NK-92 (cell line): ENCODE measurements around the gene VPS8.
"Not testable (repeated sequence)": the region's sequence is repeated elsewhere in the genome, so short reads cannot be mapped to it uniquely, and the experiment has no call there.

ENCODE experiments used
- DNase-seq: peaks from one replicate; lab custom pipeline; 2025; ENCODE audit not compliant: unreplicated experiment; lab: John Stamatoyannopoulos, UW

Gene VPS8

GRCh38 chr3:184850201-184850600 lies 38.2 kb downstream of the VPS8 start:
- no peak for DNase-seq

GRCh38 chr3:184857099-184857498 lies 45.1 kb downstream of the VPS8 start:
- DNase-seq = no peak

GRCh38 chr3:184864000-184864399 lies 52.0 kb downstream of the VPS8 start:
- DNase-seq = no peak

GRCh38 chr3:184868477-184868876 lies 56.5 kb downstream of the VPS8 start:
- DNase-seq = no peak

GRCh38 chr3:184872200-184872599 lies 60.2 kb downstream of the VPS8 start:
- DNase-seq = no peak

GRCh38 chr3:184873141-184873540 lies 61.2 kb downstream of the VPS8 start:
- no peak for DNase-seq

- DNase-seq = no peak
Observed at GRCh38 chr3:184874709-184875644, 63.0 kb downstream of the VPS8 start.

- no peak for DNase-seq
Observed at GRCh38 chr3:184880276-184881019, 68.5 kb downstream of the VPS8 start.

- DNase-seq = no peak
Observed at GRCh38 chr3:184884359-184885017, 72.5 kb downstream of the VPS8 start.

GRCh38 chr3:184885112-184885511 lies 73.1 kb downstream of the VPS8 start:
- no peak for DNase-seq

- DNase-seq = no peak
Observed at GRCh38 chr3:184887574-184887973, 75.6 kb downstream of the VPS8 start.

- DNase-seq = no peak
Observed at GRCh38 chr3:184889312-184889904, 77.4 kb downstream of the VPS8 start.

- DNase-seq = no peak
Observed at GRCh38 chr3:184894051-184894450, 82.1 kb downstream of the VPS8 start.

GRCh38 chr3:184895350-184895749 lies 83.4 kb downstream of the VPS8 start:
- no peak for DNase-seq

GRCh38 chr3:184896336-184896735 lies 84.4 kb downstream of the VPS8 start:
- DNase-seq = no peak

GRCh38 chr3:184899953-184900595 lies 88.1 kb downstream of the VPS8 start:
- no peak for DNase-seq

- DNase-seq = not testable (repeated sequence)
Observed at GRCh38 chr3:184907031-184907430, 95.1 kb downstream of the VPS8 start.

GRCh38 chr3:184907681-184908649 lies 96.0 kb downstream of the VPS8 start:
- no peak for DNase-seq

- no peak for DNase-seq
Observed at GRCh38 chr3:184908859-184909258, 96.9 kb downstream of the VPS8 start.

- no peak for DNase-seq
Observed at GRCh38 chr3:184910664-184911063, 98.7 kb downstream of the VPS8 start.
